GM12878 (cell line): ENCODE measurements around the gene JMJD7. TPM values are rescaled to one million over a fixed set of nuclear protein-coding genes. Genes with fewer than 3 reads are reported as not detected.

Source experiments
- ATAC-seq: fragments of 200-7000 bp; cut with Tn5 transposase; 3 replicates; pipeline ENCODE4 v1.9.1; 2020; ENCODE audit warnings: mild to moderate bottlenecking, moderate library complexity
- BruUV-seq: library from RNA; stranded (reverse); fragments of 400-500 nt; replicated peaks from 2 replicates; lab custom pipeline; 2021; lab: Mats Ljungman, UMichigan
- CTCF ChIA-PET: fragments of 300-600 bp; sonication (Branson Sonifier 250); formaldehyde crosslinking; extraction: SDS; loops from one replicate; lab custom pipeline; 2021; ENCODE audit warnings: inconsistent platforms; lab: Yijun Ruan, JAX
- POLR2A ChIA-PET: fragments of 350-600 bp; formaldehyde crosslinking; extraction: SDS; loops from one replicate; lab custom pipeline; 2021; ENCODE audit warnings: inconsistent platforms; lab: Charles Lee
- RAD21 ChIA-PET: fragments of 300-600 bp; sonication (Branson Sonifier 250); formaldehyde crosslinking; loops from one replicate; lab custom pipeline; 2023; ENCODE audit warnings: antibody characterized with exemption; ENCODE audit not compliant: unreplicated experiment; lab: Charles Lee
- SMC1A ChIA-PET: fragments of 300-600 bp; sonication (Branson Sonifier 250); formaldehyde crosslinking; loops from one replicate; lab custom pipeline; 2023; ENCODE audit not compliant: unreplicated experiment, uncharacterized antibody; lab: Charles Lee
- DNase-seq: peaks from one replicate; pipeline ENCODE4 v3.0.0-alpha.2; 2011; ENCODE audit warnings: low read depth, low spot score
- FAIRE-seq: peaks from 3 replicates; lab custom pipeline; 2011; peaks lifted over from hg19 to GRCh38; lab: Jason Lieb, UNC
- H2AFZ ChIP-seq: 2 replicates; pipeline ENCODE4 v1.6.0; 2011; ENCODE audit warnings: low read depth, low read length, control low read depth; ENCODE audit not compliant: control insufficient read depth
- H3K27ac ChIP-seq: 2 replicates; pipeline ENCODE4 v1.5.1; 2011; ENCODE audit warnings: control low read depth; ENCODE audit not compliant: control insufficient read depth, insufficient read depth
- H3K27me3 ChIP-seq, 2 experiments: replicated peaks in 1 of 2; 2 replicates each; pipeline versions ENCODE4 v1.6.0 to v1.6.1; 2011; ENCODE audit warnings: low read length in 1 of 2; ENCODE audit not compliant: control insufficient read depth in 2 of 2, insufficient read depth in 2 of 2
- H3K36me3 ChIP-seq, 2 experiments: 2 replicates each; pipeline ENCODE4 v1.5.1; 2011; ENCODE audit warnings: low read length in 1 of 2; ENCODE audit not compliant: control insufficient read depth in 2 of 2, insufficient read depth in 2 of 2
- H3K4me1 ChIP-seq: 2 replicates; pipeline ENCODE4 v1.6.1; 2011; ENCODE audit warnings: mild to moderate bottlenecking, low read length, moderate library complexity, mixed read lengths; ENCODE audit not compliant: control insufficient read depth, insufficient read depth
- H3K4me2 ChIP-seq: 2 replicates; pipeline ENCODE4 v1.6.0; 2011; ENCODE audit warnings: control low read depth; ENCODE audit not compliant: control insufficient read depth, insufficient read depth
- H3K4me3 ChIP-seq: fragments of 200-600 bp; sonication (generic); 2 replicates; pipeline ENCODE4 v1.5.1; 2016
- H3K79me2 ChIP-seq: 2 replicates; pipeline ENCODE4 v1.6.0; 2011; ENCODE audit warnings: low read length; ENCODE audit not compliant: control insufficient read depth, insufficient read depth
- H3K9ac ChIP-seq: 2 replicates; pipeline ENCODE4 v1.8.0; 2011; ENCODE audit warnings: low read length, control low read depth, mixed read lengths; ENCODE audit not compliant: control insufficient read depth, insufficient read depth
- H3K9me3 ChIP-seq: replicated peaks from 3 replicates; pipeline ENCODE4 v1.5.1; 2011; ENCODE audit warnings: mild to moderate bottlenecking, low read length; ENCODE audit not compliant: control insufficient read depth, insufficient read depth
- H4K20me1 ChIP-seq: 2 replicates; pipeline ENCODE4 v1.6.0; 2011; ENCODE audit not compliant: control insufficient read depth, insufficient read depth
- ASH2L ChIP-seq: fragments of 300-600, 200-600 bp; sonication (generic); IDR thresholded peaks from 2 replicates; pipeline ENCODE4 v1.6.1; 2017; ENCODE audit warnings: low read depth, mild to moderate bottlenecking, borderline replicate concordance
- ESRRA ChIP-seq: IDR thresholded peaks from 2 replicates; pipeline ENCODE4 v1.6.1; 2012; ENCODE audit warnings: mild to moderate bottlenecking, low read length, improper control_type of control experiment
- PML ChIP-seq: IDR thresholded peaks from 2 replicates; pipeline ENCODE4 v1.6.1; 2012; ENCODE audit warnings: low read length, inconsistent platforms
- SUZ12 ChIP-seq: fragments of 200-600 bp; sonication (generic); IDR thresholded peaks from one replicate; pipeline ENCODE4 v1.6.1; 2018; ENCODE audit warnings: antibody characterized with exemption, mild to moderate bottlenecking; ENCODE audit not compliant: unreplicated experiment
- ZNF207 ChIP-seq: fragments of 450-650 bp; IDR thresholded peaks from 2 replicates; pipeline ENCODE4 v1.6.1; 2014; ENCODE audit warnings: antibody characterized with exemption, mild to moderate bottlenecking, borderline replicate concordance
- WGBS: methylation state at CpG from one replicate; pipeline ENCODE4 v1.1.6; 2016; ENCODE audit warnings: low lambda C conversion rate; ENCODE audit not compliant: insufficient replicate concordance, insufficient coverage; ENCODE audit errors: missing lambda C conversion rate; 5-methylcytosine and 5-hydroxymethylcytosine counted together
- in situ Hi-C: fragments of 300-500 bp; cut with MboI; formaldehyde crosslinking; loops from 9 replicates; pipeline ENCODE4 v1.14.3; 2018; ENCODE audit warnings: mixed read lengths
- intact Hi-C: fragments of 100-400 bp; cut with micrococcal nuclease; formaldehyde crosslinking; loops from one replicate; pipeline ENCODE4 v1.14.2; 2022; ENCODE audit not compliant: unreplicated experiment
- polyA plus RNA-seq, 11 experiments: library from polyadenylated mRNA; depleted of rRNA in 4 of 11; unstranded in 6 of 11; stranded (reverse) in 5 of 11; fragments of >200 nt; fragmentation: Nextera tagmentation in 4 of 11; fragmentation: Illumina TruSeq in 1 of 11; extraction: Ambion mirVana in 4 of 11; extraction: Trizol in 1 of 11; gene quantifications; 1 replicate in 1 of 11; 2 replicates in 10 of 11; pipeline versions ENCODE4 v1.2.1 to v1.2.3, GENCODE V29; 2011 to 2016; ENCODE audit warnings: inconsistent platforms in 2 of 11, missing spikeins in 2 of 11, low read depth in 1 of 11
- total RNA-seq, 4 experiments: library from RNA; depleted of rRNA in 3 of 4; stranded (reverse); fragments of >200 nt in 3 of 4; fragmentation: Illumina TruSeq in 1 of 4; extraction: Trizol in 1 of 4; gene quantifications; 2 replicates each; pipeline versions ENCODE4 v1.2.1 to v1.2.3, GENCODE V29; 2013 to 2021
- TF ChIP-seq, protein P1 (sequence below): fragments of 450-650 bp; IDR thresholded peaks from 2 replicates; pipeline ENCODE4 v1.6.1; 2017; ENCODE audit warnings: mild to moderate bottlenecking, moderate library complexity
- TF ChIP-seq, protein P2 (sequence below): fragments of 450-650 bp; IDR thresholded peaks from 2 replicates; pipeline ENCODE4 v1.6.1; 2017; ENCODE audit warnings: antibody characterized with exemption, mild to moderate bottlenecking, moderate library complexity
- TF ChIP-seq, protein P3 (sequence below): IDR thresholded peaks from 2 replicates; pipeline ENCODE4 v1.6.1; 2012; ENCODE audit warnings: low read length, inconsistent platforms
- TF ChIP-seq, protein P4 (sequence below): IDR thresholded peaks from 2 replicates; pipeline ENCODE4 v1.6.1; 2011; ENCODE audit warnings: borderline replicate concordance, low read depth, mild to moderate bottlenecking, moderate library complexity, low read length; ENCODE audit not compliant: insufficient read depth, poor library complexity, severe bottlenecking
- TF ChIP-seq, protein P5 (sequence below): fragments of 450-650 bp; formaldehyde crosslinking; IDR thresholded peaks from 2 replicates; pipeline ENCODE4 v1.5.0; 2022; ENCODE audit warnings: mild to moderate bottlenecking, missing genetic modification characterization

JMJD7 gene
- total and polyA plus RNA-seq, 10 of the 15 experiments (the other 5 are each of a cell fraction or from before 2014, with no cell fraction given) = 0.79 to 12.2 (median 6.5) TPM

DNA sequence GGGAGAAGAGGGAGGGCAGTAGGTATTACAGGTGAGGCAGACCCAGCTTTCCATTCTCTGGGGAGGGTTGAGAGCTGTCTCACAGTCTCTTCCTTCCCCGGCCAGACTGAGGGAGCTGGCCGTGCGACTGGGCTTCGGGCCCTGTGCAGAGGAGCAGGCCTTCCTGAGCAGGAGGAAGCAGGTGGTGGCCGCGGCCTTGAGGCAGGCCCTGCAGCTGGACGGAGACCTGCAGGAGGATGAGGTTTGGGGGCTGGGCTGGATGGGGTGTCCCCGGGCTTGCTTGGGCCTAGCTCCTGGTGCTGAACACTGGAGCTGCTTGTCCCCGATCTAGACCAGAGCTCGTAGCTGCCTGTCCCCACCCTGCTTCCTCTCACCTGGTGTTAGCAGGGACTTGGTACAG, 15.7 kb downstream of the JMJD7 start:
- ATAC-seq (no peak), FAIRE-seq (no peak), DNase-seq (no peak)
- H3K79me2 ChIP-seq = no peaks in the 10 kb centered on the region
- H3K4me2 ChIP-seq = no peak overlapping the region
- SMC1A ChIA-PET = interaction anchor here (1.0 kb wide), 1 partner anchor 15 kb away, joined by 3 read pairs; the partner anchor contains the start of gene JMJD7
- no peak overlapping the region for H3K27ac ChIP-seq
- H3K9me3 ChIP-seq = no peaks in the 10 kb centered on the region
- no TSS peak for BruUV-seq
- POLR2A ChIA-PET = no interaction called here
- 60% methylated on average over 10 of the region's 10 CpGs for WGBS
- in situ Hi-C loops (no loop called here), intact Hi-C loops (no loop called here)
- RAD21 ChIA-PET = interaction anchor here (0.9 kb wide), 1 partner anchor 70 kb away, joined by 4 read pairs; no protein-coding TSS in a partner anchor
- no peaks in the 10 kb centered on the region for H3K4me1 ChIP-seq
- no peaks in the 10 kb centered on the region; a peak in 1 of 4 replicates for H3K36me3 ChIP-seq
- CTCF ChIA-PET = interaction anchor here (0.7 kb wide), 1 partner anchor 61 kb away, joined by 3 read pairs; no protein-coding TSS in a partner anchor
- no peaks in the 10 kb centered on the region for H3K27me3 ChIP-seq
- no peak overlapping the region for H2AFZ ChIP-seq
- no peak overlapping the region for H3K9ac ChIP-seq
- no peak overlapping the region for H3K4me3 ChIP-seq
- no peaks in the 10 kb centered on the region for H4K20me1 ChIP-seq
- TF ChIP-seq ZNF207 (no peak), ASH2L (no peak), PML (no peak), SUZ12 (no peak), ESRRA (no peak)
- TF ChIP-seq, protein P1, sequence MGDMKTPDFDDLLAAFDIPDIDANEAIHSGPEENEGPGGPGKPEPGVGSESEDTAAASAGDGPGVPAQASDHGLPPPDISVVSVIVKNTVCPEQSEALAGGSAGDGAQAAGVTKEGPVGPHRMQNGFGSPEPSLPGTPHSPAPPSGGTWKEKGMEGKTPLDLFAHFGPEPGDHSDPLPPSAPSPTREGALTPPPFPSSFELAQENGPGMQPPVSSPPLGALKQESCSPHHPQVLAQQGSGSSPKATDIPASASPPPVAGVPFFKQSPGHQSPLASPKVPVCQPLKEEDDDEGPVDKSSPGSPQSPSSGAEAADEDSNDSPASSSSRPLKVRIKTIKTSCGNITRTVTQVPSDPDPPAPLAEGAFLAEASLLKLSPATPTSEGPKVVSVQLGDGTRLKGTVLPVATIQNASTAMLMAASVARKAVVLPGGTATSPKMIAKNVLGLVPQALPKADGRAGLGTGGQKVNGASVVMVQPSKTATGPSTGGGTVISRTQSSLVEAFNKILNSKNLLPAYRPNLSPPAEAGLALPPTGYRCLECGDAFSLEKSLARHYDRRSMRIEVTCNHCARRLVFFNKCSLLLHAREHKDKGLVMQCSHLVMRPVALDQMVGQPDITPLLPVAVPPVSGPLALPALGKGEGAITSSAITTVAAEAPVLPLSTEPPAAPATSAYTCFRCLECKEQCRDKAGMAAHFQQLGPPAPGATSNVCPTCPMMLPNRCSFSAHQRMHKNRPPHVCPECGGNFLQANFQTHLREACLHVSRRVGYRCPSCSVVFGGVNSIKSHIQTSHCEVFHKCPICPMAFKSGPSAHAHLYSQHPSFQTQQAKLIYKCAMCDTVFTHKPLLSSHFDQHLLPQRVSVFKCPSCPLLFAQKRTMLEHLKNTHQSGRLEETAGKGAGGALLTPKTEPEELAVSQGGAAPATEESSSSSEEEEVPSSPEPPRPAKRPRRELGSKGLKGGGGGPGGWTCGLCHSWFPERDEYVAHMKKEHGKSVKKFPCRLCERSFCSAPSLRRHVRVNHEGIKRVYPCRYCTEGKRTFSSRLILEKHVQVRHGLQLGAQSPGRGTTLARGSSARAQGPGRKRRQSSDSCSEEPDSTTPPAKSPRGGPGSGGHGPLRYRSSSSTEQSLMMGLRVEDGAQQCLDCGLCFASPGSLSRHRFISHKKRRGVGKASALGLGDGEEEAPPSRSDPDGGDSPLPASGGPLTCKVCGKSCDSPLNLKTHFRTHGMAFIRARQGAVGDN = no peak
- TF ChIP-seq, protein P2, sequence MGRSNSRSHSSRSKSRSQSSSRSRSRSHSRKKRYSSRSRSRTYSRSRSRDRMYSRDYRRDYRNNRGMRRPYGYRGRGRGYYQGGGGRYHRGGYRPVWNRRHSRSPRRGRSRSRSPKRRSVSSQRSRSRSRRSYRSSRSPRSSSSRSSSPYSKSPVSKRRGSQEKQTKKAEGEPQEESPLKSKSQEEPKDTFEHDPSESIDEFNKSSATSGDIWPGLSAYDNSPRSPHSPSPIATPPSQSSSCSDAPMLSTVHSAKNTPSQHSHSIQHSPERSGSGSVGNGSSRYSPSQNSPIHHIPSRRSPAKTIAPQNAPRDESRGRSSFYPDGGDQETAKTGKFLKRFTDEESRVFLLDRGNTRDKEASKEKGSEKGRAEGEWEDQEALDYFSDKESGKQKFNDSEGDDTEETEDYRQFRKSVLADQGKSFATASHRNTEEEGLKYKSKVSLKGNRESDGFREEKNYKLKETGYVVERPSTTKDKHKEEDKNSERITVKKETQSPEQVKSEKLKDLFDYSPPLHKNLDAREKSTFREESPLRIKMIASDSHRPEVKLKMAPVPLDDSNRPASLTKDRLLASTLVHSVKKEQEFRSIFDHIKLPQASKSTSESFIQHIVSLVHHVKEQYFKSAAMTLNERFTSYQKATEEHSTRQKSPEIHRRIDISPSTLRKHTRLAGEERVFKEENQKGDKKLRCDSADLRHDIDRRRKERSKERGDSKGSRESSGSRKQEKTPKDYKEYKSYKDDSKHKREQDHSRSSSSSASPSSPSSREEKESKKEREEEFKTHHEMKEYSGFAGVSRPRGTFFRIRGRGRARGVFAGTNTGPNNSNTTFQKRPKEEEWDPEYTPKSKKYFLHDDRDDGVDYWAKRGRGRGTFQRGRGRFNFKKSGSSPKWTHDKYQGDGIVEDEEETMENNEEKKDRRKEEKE = no peak
- TF ChIP-seq, protein P3, sequence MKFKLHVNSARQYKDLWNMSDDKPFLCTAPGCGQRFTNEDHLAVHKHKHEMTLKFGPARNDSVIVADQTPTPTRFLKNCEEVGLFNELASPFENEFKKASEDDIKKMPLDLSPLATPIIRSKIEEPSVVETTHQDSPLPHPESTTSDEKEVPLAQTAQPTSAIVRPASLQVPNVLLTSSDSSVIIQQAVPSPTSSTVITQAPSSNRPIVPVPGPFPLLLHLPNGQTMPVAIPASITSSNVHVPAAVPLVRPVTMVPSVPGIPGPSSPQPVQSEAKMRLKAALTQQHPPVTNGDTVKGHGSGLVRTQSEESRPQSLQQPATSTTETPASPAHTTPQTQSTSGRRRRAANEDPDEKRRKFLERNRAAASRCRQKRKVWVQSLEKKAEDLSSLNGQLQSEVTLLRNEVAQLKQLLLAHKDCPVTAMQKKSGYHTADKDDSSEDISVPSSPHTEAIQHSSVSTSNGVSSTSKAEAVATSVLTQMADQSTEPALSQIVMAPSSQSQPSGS = no peak
- TF ChIP-seq, protein P4, sequence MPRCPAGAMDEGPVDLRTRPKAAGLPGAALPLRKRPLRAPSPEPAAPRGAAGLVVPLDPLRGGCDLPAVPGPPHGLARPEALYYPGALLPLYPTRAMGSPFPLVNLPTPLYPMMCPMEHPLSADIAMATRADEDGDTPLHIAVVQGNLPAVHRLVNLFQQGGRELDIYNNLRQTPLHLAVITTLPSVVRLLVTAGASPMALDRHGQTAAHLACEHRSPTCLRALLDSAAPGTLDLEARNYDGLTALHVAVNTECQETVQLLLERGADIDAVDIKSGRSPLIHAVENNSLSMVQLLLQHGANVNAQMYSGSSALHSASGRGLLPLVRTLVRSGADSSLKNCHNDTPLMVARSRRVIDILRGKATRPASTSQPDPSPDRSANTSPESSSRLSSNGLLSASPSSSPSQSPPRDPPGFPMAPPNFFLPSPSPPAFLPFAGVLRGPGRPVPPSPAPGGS = no peak
- TF ChIP-seq, protein P5, sequence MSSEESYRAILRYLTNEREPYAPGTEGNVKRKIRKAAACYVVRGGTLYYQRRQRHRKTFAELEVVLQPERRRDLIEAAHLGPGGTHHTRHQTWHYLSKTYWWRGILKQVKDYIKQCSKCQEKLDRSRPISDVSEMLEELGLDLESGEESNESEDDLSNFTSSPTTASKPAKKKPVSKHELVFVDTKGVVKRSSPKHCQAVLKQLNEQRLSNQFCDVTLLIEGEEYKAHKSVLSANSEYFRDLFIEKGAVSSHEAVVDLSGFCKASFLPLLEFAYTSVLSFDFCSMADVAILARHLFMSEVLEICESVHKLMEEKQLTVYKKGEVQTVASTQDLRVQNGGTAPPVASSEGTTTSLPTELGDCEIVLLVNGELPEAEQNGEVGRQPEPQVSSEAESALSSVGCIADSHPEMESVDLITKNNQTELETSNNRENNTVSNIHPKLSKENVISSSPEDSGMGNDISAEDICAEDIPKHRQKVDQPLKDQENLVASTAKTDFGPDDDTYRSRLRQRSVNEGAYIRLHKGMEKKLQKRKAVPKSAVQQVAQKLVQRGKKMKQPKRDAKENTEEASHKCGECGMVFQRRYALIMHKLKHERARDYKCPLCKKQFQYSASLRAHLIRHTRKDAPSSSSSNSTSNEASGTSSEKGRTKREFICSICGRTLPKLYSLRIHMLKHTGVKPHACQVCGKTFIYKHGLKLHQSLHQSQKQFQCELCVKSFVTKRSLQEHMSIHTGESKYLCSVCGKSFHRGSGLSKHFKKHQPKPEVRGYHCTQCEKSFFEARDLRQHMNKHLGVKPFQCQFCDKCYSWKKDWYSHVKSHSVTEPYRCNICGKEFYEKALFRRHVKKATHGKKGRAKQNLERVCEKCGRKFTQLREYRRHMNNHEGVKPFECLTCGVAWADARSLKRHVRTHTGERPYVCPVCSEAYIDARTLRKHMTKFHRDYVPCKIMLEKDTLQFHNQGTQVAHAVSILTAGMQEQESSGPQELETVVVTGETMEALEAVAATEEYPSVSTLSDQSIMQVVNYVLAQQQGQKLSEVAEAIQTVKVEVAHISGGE (CRISPR knock-in tag) = no peak
